Testis (tissue), 2 donors: ENCODE results near the gene SDSL.
A peak's percentile ranks its signal among the peaks of the same experiment; 100 is the strongest.

ENCODE experiments used
- POLR2A ChIP-seq: fragments of 450-650 bp; IDR thresholded peaks from one replicate; pipeline ENCODE4 v1.6.1; 2017; ENCODE audit warnings: antibody characterized with exemption, mild to moderate bottlenecking, moderate library complexity
- TF ChIP-seq, protein P1 (sequence below), 3 experiments: fragments of 450-650 bp in 2 of 3; fragments of 200-600 bp in 1 of 3; sonication (generic) in 1 of 3; IDR thresholded peaks; one replicate each; pipeline ENCODE4 v1.5.1; 2016 to 2019; ENCODE audit warnings: antibody characterized with exemption in 3 of 3, mild to moderate bottlenecking in 2 of 3, moderate library complexity in 1 of 3

DNA sequence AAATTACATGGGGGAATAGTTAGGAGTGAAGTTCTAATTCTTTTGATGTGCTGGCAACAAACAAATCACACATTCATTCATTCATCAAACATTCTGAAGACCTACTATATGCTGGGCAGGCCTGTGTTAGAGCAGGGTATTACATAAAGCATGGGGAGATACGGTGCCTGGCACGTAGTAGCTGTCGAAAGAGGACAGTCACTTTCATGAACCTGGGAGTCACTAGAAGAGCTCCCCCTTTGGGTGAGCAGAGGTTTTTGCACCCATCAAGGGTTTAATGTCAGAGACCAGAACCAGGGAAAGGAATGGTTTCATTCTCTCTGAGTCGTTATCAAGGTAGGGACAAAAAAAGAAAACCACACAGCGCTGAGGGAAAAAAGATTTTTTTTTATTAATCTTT lies 39.5 kb downstream of the SDSL start:
- TF ChIP-seq, protein P1, sequence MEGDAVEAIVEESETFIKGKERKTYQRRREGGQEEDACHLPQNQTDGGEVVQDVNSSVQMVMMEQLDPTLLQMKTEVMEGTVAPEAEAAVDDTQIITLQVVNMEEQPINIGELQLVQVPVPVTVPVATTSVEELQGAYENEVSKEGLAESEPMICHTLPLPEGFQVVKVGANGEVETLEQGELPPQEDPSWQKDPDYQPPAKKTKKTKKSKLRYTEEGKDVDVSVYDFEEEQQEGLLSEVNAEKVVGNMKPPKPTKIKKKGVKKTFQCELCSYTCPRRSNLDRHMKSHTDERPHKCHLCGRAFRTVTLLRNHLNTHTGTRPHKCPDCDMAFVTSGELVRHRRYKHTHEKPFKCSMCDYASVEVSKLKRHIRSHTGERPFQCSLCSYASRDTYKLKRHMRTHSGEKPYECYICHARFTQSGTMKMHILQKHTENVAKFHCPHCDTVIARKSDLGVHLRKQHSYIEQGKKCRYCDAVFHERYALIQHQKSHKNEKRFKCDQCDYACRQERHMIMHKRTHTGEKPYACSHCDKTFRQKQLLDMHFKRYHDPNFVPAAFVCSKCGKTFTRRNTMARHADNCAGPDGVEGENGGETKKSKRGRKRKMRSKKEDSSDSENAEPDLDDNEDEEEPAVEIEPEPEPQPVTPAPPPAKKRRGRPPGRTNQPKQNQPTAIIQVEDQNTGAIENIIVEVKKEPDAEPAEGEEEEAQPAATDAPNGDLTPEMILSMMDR (IDR thresholded peaks at IDR 0.05), result peak in 1 of 3 experiments; percentile 11
- no peak for TF ChIP-seq POLR2A
